ENCODE data around the gene GNLY. TPM values are rescaled to one million over a fixed set of nuclear protein-coding genes. Genes with fewer than 3 reads are reported as not detected.

GNLY gene
- total and polyA plus RNA-seq, 2 of the 13 experiments (the other 11 are each of a cell fraction or from before 2014, with no cell fraction given), result not detected

DNA sequence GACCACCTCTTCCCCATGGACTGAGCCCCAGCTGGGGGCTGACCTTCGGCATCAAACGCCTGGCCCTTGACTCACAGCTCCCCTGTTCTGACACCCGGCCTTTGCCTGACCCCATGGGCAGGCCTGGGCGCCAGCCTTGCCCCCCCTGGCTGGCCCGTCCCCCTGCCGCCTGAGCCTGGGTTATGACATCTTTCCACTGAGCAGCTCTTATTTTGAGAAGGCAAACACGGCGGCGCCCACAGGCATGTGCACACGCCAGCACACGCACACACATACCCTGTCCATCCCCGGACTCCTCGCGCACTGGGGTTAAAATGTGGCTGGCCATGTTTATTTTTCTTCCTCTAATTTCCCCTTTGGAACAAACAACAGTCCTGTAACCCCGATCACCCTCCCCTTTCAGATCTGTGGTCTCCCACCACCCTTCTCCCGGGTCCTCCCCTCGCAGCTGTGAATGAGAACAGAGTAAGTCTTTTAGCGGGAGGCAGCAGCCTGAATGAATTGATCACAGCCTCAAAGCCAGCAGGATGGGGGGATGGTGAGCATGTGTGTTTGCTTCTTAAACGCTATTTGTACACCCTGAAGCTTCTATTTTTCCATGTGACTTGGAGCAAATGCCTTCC is 47.8 kb downstream of the GNLY start (continued):
- TF ChIP-seq, protein P1, sequence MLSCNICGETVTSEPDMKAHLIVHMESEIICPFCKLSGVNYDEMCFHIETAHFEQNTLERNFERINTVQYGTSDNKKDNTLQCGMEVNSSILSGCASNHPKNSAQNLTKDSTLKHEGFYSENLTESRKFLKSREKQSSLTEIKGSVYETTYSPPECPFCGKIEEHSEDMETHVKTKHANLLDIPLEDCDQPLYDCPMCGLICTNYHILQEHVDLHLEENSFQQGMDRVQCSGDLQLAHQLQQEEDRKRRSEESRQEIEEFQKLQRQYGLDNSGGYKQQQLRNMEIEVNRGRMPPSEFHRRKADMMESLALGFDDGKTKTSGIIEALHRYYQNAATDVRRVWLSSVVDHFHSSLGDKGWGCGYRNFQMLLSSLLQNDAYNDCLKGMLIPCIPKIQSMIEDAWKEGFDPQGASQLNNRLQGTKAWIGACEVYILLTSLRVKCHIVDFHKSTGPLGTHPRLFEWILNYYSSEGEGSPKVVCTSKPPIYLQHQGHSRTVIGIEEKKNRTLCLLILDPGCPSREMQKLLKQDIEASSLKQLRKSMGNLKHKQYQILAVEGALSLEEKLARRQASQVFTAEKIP (CRISPR knock-in tag; IDR thresholded peaks at IDR 0.05; ENCODE audit: borderline replicate concordance), result no peak
- TF ChIP-seq, protein P2, sequence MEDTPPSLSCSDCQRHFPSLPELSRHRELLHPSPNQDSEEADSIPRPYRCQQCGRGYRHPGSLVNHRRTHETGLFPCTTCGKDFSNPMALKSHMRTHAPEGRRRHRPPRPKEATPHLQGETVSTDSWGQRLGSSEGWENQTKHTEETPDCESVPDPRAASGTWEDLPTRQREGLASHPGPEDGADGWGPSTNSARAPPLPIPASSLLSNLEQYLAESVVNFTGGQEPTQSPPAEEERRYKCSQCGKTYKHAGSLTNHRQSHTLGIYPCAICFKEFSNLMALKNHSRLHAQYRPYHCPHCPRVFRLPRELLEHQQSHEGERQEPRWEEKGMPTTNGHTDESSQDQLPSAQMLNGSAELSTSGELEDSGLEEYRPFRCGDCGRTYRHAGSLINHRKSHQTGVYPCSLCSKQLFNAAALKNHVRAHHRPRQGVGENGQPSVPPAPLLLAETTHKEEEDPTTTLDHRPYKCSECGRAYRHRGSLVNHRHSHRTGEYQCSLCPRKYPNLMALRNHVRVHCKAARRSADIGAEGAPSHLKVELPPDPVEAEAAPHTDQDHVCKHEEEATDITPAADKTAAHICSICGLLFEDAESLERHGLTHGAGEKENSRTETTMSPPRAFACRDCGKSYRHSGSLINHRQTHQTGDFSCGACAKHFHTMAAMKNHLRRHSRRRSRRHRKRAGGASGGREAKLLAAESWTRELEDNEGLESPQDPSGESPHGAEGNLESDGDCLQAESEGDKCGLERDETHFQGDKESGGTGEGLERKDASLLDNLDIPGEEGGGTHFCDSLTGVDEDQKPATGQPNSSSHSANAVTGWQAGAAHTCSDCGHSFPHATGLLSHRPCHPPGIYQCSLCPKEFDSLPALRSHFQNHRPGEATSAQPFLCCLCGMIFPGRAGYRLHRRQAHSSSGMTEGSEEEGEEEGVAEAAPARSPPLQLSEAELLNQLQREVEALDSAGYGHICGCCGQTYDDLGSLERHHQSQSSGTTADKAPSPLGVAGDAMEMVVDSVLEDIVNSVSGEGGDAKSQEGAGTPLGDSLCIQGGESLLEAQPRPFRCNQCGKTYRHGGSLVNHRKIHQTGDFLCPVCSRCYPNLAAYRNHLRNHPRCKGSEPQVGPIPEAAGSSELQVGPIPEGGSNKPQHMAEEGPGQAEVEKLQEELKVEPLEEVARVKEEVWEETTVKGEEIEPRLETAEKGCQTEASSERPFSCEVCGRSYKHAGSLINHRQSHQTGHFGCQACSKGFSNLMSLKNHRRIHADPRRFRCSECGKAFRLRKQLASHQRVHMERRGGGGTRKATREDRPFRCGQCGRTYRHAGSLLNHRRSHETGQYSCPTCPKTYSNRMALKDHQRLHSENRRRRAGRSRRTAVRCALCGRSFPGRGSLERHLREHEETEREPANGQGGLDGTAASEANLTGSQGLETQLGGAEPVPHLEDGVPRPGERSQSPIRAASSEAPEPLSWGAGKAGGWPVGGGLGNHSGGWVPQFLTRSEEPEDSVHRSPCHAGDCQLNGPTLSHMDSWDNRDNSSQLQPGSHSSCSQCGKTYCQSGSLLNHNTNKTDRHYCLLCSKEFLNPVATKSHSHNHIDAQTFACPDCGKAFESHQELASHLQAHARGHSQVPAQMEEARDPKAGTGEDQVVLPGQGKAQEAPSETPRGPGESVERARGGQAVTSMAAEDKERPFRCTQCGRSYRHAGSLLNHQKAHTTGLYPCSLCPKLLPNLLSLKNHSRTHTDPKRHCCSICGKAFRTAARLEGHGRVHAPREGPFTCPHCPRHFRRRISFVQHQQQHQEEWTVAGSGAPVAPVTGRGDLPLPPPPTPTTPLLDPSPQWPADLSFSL (CRISPR knock-in tag; IDR thresholded peaks at IDR 0.05), result no peak
- TF ChIP-seq ZNF441 (CRISPR knock-in tag; IDR thresholded peaks at IDR 0.05; ENCODE audit: borderline replicate concordance) (no peak), BRD4 (CRISPR knock-in tag; IDR thresholded peaks at IDR 0.05) (no peak), ZNF614 (CRISPR knock-in tag; IDR thresholded peaks at IDR 0.05; ENCODE audit: borderline replicate concordance) (no peak), ZNF781 (CRISPR knock-in tag; IDR thresholded peaks at IDR 0.05; ENCODE audit: borderline replicate concordance, not compliant biosample characterization) (no peak), ZKSCAN8 (CRISPR knock-in tag; IDR thresholded peaks at IDR 0.05; ENCODE audit: borderline replicate concordance) (no peak; the same call in 1 of the 2 replicates), CAMTA2 (CRISPR knock-in tag; IDR thresholded peaks at IDR 0.05; ENCODE audit: borderline replicate concordance) (no peak), DNMT1 (CRISPR knock-in tag; IDR thresholded peaks at IDR 0.05) (no peak)
- TF ChIP-seq, protein P3, sequence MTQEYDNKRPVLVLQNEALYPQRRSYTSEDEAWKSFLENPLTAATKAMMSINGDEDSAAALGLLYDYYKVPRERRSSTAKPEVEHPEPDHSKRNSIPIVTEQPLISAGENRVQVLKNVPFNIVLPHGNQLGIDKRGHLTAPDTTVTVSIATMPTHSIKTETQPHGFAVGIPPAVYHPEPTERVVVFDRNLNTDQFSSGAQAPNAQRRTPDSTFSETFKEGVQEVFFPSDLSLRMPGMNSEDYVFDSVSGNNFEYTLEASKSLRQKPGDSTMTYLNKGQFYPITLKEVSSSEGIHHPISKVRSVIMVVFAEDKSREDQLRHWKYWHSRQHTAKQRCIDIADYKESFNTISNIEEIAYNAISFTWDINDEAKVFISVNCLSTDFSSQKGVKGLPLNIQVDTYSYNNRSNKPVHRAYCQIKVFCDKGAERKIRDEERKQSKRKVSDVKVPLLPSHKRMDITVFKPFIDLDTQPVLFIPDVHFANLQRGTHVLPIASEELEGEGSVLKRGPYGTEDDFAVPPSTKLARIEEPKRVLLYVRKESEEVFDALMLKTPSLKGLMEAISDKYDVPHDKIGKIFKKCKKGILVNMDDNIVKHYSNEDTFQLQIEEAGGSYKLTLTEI (CRISPR knock-in tag; conservative IDR thresholded peaks at IDR 0.05), result no peak
- TF ChIP-seq, protein P4, sequence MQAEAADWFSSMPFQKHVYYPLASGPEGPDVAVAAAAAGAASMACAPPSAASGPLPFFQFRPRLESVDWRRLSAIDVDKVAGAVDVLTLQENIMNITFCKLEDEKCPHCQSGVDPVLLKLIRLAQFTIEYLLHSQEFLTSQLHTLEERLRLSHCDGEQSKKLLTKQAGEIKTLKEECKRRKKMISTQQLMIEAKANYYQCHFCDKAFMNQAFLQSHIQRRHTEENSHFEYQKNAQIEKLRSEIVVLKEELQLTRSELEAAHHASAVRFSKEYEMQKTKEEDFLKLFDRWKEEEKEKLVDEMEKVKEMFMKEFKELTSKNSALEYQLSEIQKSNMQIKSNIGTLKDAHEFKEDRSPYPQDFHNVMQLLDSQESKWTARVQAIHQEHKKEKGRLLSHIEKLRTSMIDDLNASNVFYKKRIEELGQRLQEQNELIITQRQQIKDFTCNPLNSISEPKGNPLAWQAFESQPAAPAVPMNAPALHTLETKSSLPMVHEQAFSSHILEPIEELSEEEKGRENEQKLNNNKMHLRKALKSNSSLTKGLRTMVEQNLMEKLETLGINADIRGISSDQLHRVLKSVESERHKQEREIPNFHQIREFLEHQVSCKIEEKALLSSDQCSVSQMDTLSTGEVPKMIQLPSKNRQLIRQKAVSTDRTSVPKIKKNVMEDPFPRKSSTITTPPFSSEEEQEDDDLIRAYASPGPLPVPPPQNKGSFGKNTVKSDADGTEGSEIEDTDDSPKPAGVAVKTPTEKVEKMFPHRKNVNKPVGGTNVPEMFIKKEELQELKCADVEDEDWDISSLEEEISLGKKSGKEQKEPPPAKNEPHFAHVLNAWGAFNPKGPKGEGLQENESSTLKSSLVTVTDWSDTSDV (CRISPR knock-in tag; IDR thresholded peaks at IDR 0.05), result no peak
